Measurements from ENCODE around the gene DOC2B. TPM values are rescaled to one million over a fixed set of nuclear protein-coding genes. Genes with fewer than 3 reads are reported as not detected.
A peak's percentile ranks its signal among the peaks of the same experiment; 100 is the strongest.

DOC2B gene
- total and polyA plus RNA-seq, 2 of the 13 experiments (the other 11 are each of a cell fraction or from before 2014, with no cell fraction given) = 0.09 to 0.22 TPM

GRCh38 chr17:143785-144281 is 37.6 kb downstream of the DOC2B start (continued):
- TF ChIP-seq FOSL2 (CRISPR knock-in tag; IDR thresholded peaks at IDR 0.05) (no peak), KDM6A (CRISPR knock-in tag; IDR thresholded peaks at IDR 0.05; ENCODE audit: low read depth) (no peak), IRF2 (CRISPR knock-in tag; IDR thresholded peaks at IDR 0.05) (peak; percentile 55; the same call in 1 of the 2 replicates), ZNF225 (CRISPR knock-in tag; IDR thresholded peaks at IDR 0.05) (no peak), XRCC5 (optimal IDR thresholded peaks at IDR 0.05; ENCODE audit: low read length) (peak; percentile 51), ZNF460 (CRISPR knock-in tag; IDR thresholded peaks at IDR 0.05; ENCODE audit: borderline replicate concordance) (no peak), SPEN (CRISPR knock-in tag; IDR thresholded peaks at IDR 0.05; ENCODE audit: low read depth) (no peak; the same call in 1 of the 2 replicates), RXRB (CRISPR knock-in tag; IDR thresholded peaks at IDR 0.05; ENCODE audit: borderline replicate concordance) (no peak), MAFK (conservative IDR thresholded peaks at IDR 0.05 in 1 of 2, IDR thresholded peaks at IDR 0.05 in 1 of 2; ENCODE audit: low read length in 2 of 2) (no peak), ZNF207 (IDR thresholded peaks at IDR 0.05; ENCODE audit: borderline replicate concordance) (no peak), EHMT2 (IDR thresholded peaks at IDR 0.05; ENCODE audit: borderline replicate concordance, low read depth, low read length) (no peak), IKZF1 (IDR thresholded peaks at IDR 0.05) (no peak), YEATS2 (CRISPR knock-in tag; IDR thresholded peaks at IDR 0.05; ENCODE audit: borderline replicate concordance) (no peak), PHF21A (CRISPR knock-in tag; IDR thresholded peaks at IDR 0.05) (no peak), ZNF205 (CRISPR knock-in tag; IDR thresholded peaks at IDR 0.05) (no peak), ERF (CRISPR knock-in tag; IDR thresholded peaks at IDR 0.05) (0 out of 2 replicates have a peak, but pooled peaks have one; percentile 32), ZNF619 (CRISPR knock-in tag; IDR thresholded peaks at IDR 0.05) (no peak), ZNF276 (CRISPR knock-in tag; IDR thresholded peaks at IDR 0.05; ENCODE audit: low read depth) (no peak), ZNF691 (CRISPR knock-in tag; IDR thresholded peaks at IDR 0.05; ENCODE audit: borderline replicate concordance, low read depth) (peak; percentile 47; the same call in 1 of the 2 replicates), ZFP91 (CRISPR knock-in tag; IDR thresholded peaks at IDR 0.05; ENCODE audit: borderline replicate concordance) (peak; percentile 50), MTF2 (CRISPR knock-in tag; IDR thresholded peaks at IDR 0.05; ENCODE audit: borderline replicate concordance) (peak; percentile 69; the same call in 1 of the 2 replicates), ZBTB2 (CRISPR knock-in tag; IDR thresholded peaks at IDR 0.05; ENCODE audit: low read depth) (no peak), HBP1 (CRISPR knock-in tag; IDR thresholded peaks at IDR 0.05; ENCODE audit: low read depth) (0 out of 2 replicates have a peak, but pooled peaks have one; percentile 32), ZBTB38 (CRISPR knock-in tag; IDR thresholded peaks at IDR 0.05) (0 out of 2 replicates have a peak, but pooled peaks have one; percentile 25), ZNF788 (CRISPR knock-in tag; IDR thresholded peaks at IDR 0.05; ENCODE audit: borderline replicate concordance) (no peak; the same call in 1 of the 2 replicates)

All from HepG2 (cell line).